HG02884 (cell line): ENCODE measurements around the gene CD99.
"Not testable (repeated sequence)": the region's sequence is repeated elsewhere in the genome, so short reads cannot be mapped to it uniquely, and the experiment has no call there.

Experiments used
- ATAC-seq: cut with Tn5 transposase; IDR thresholded peaks from one replicate; pipeline ENCODE4 v1.9.1; 2021; ENCODE audit warnings: mild to moderate bottlenecking, moderate library complexity; ENCODE audit not compliant: unreplicated experiment

Gene CD99

GRCh38 chrX:2767631-2768455, 76.7 kb downstream of the CD99 start:
- no peak for ATAC-seq

GRCh38 chrX:2769615-2770014, 78.5 kb downstream of the CD99 start:
- no peak for ATAC-seq

- ATAC-seq = not testable (repeated sequence)
These were observed 82.3 kb downstream of the CD99 start for GRCh38 chrX:2773166-2774055.

- ATAC-seq = no peak
These were observed 83.0 kb downstream of the CD99 start for GRCh38 chrX:2774057-2774456.

- no peak for ATAC-seq
These were observed 83.7 kb downstream of the CD99 start for GRCh38 chrX:2774776-2775175.

- not testable (repeated sequence) for ATAC-seq
These were observed 89.6 kb downstream of the CD99 start for GRCh38 chrX:2780472-2781225.

- no peak for ATAC-seq
These were observed 90.1 kb downstream of the CD99 start for GRCh38 chrX:2781226-2781571.

GRCh38 chrX:2781698-2782097, 90.6 kb downstream of the CD99 start:
- no peak for ATAC-seq

GRCh38 chrX:2782171-2782570, 91.1 kb downstream of the CD99 start:
- ATAC-seq = no peak

- ATAC-seq = no peak
These were observed 91.7 kb downstream of the CD99 start for GRCh38 chrX:2782778-2783177.

- no peak for ATAC-seq
These were observed 92.9 kb downstream of the CD99 start for GRCh38 chrX:2784026-2784425.

GRCh38 chrX:2785538-2785937, 94.4 kb downstream of the CD99 start:
- no peak for ATAC-seq

- ATAC-seq = no peak
These were observed 97.9 kb downstream of the CD99 start for GRCh38 chrX:2788980-2789379.

- no peak for ATAC-seq
These were observed 98.5 kb downstream of the CD99 start for GRCh38 chrX:2789569-2789968.
